ENCODE data around the gene ST3GAL3. TPM values are rescaled to one million over a fixed set of nuclear protein-coding genes. Genes with fewer than 3 reads are reported as not detected.

ST3GAL3 gene
- total RNA-seq, 1 experiment from 2014 or later, result 26.8 TPM

DNA sequence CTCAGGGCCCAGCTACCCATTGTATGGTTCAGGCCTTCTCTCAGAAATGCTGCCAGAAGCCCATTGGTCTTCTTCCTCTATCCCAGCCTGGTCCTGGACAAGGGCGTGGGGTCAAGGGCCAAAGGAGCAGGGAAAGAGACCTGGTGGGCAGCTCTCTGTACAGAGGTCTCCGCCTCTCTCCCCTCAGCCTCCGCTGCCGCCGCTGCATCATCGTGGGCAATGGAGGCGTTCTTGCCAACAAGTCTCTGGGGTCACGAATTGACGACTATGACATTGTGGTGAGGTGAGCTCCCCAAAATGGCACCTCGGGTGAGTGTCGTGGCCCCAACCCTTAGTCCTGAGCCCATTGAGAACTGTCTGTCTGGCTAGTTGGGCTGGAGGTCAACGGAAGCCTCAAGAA lies 191.6 kb downstream of the ST3GAL3 start:
- H3K36me3 ChIP-seq (ENCODE audit: insufficient read depth, low read length, poor library complexity, severe bottlenecking), result no peaks in the 10 kb centered on the region
- intact Hi-C loops (cut with micrococcal nuclease; ENCODE audit: unreplicated experiment), result no loop called here
- H3K4me1 ChIP-seq (ENCODE audit: insufficient read depth, low read length, poor library complexity, severe bottlenecking), result no peaks in the 10 kb centered on the region
- ChIA-PET CTCF (interaction anchor here (1.4 kb wide), 1 partner anchor 36 kb away, joined by 4 read pairs; no protein-coding TSS in a partner anchor), POLR2A (ENCODE audit: low non-redundant PET) (no interaction called here)
- H3K9me3 ChIP-seq (ENCODE audit: low read depth, low read length, poor library complexity, severe bottlenecking), result no peaks in the 10 kb centered on the region
- no peak for TF ChIP-seq EZH2 (IDR thresholded peaks at IDR 0.05; ENCODE audit: borderline replicate concordance, low read depth, low read length, poor library complexity, severe bottlenecking)
- TF ChIP-seq, protein P1, sequence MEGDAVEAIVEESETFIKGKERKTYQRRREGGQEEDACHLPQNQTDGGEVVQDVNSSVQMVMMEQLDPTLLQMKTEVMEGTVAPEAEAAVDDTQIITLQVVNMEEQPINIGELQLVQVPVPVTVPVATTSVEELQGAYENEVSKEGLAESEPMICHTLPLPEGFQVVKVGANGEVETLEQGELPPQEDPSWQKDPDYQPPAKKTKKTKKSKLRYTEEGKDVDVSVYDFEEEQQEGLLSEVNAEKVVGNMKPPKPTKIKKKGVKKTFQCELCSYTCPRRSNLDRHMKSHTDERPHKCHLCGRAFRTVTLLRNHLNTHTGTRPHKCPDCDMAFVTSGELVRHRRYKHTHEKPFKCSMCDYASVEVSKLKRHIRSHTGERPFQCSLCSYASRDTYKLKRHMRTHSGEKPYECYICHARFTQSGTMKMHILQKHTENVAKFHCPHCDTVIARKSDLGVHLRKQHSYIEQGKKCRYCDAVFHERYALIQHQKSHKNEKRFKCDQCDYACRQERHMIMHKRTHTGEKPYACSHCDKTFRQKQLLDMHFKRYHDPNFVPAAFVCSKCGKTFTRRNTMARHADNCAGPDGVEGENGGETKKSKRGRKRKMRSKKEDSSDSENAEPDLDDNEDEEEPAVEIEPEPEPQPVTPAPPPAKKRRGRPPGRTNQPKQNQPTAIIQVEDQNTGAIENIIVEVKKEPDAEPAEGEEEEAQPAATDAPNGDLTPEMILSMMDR (conservative IDR thresholded peaks at IDR 0.05; ENCODE audit: low read depth, low read length), result no peak
- no peak for DNase-seq (ENCODE audit: low spot score)
- H3K27ac ChIP-seq (ENCODE audit: low read depth, low read length, poor library complexity, severe bottlenecking), result no peak overlapping the region
- no TSS peak for BruUV-seq (replicated peaks)
- no peaks in the 10 kb centered on the region for H3K27me3 ChIP-seq (replicated peaks; ENCODE audit: insufficient read depth, low read depth, low read length, poor library complexity)
- no peak overlapping the region for H3K4me3 ChIP-seq (ENCODE audit: low read depth, low read length, poor library complexity, severe bottlenecking)

DNA sequence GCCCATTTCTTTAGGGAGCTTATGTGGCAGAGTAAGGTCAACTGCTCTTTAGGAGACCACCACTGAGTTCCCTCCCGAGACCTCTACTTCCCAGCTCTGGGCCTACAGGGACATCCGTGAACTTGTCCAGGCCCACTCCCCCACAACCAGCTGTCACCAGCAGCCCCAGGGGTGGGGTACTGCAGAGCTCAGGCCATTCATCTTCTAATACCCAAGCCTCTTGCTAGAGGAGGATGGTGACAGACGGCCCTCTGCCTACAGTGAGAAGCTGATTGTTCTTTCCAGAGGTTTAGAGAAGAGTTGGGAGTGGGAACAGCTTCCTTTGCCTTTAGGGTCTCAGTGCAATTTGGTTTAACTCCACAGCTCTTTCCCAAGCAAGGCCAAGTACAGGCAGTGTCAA lies 193.1 kb downstream of the ST3GAL3 start:
- POLR2A ChIA-PET (ENCODE audit: low non-redundant PET), result no interaction called here
- Histone ChIP-seq H3K27me3 (replicated peaks; ENCODE audit: insufficient read depth, low read depth, low read length, poor library complexity) (no peaks in the 10 kb centered on the region), H3K4me1 (ENCODE audit: insufficient read depth, low read length, poor library complexity, severe bottlenecking) (no peaks in the 10 kb centered on the region), H3K27ac (ENCODE audit: low read depth, low read length, poor library complexity, severe bottlenecking) (no peak overlapping the region), H3K36me3 (ENCODE audit: insufficient read depth, low read length, poor library complexity, severe bottlenecking) (no peaks in the 10 kb centered on the region), H3K9me3 (ENCODE audit: low read depth, low read length, poor library complexity, severe bottlenecking) (no peaks in the 10 kb centered on the region), H3K4me3 (ENCODE audit: low read depth, low read length, poor library complexity, severe bottlenecking) (no peak overlapping the region)
- CTCF ChIA-PET, result no interaction called here
- BruUV-seq (replicated peaks), result no TSS peak
- no peak for DNase-seq (ENCODE audit: low spot score)
- intact Hi-C loops (cut with micrococcal nuclease; ENCODE audit: unreplicated experiment), result no loop called here
- no peak for TF ChIP-seq EZH2 (IDR thresholded peaks at IDR 0.05; ENCODE audit: borderline replicate concordance, low read depth, low read length, poor library complexity, severe bottlenecking)
- TF ChIP-seq, protein P1 (conservative IDR thresholded peaks at IDR 0.05; ENCODE audit: low read depth, low read length), result no peak

DNA sequence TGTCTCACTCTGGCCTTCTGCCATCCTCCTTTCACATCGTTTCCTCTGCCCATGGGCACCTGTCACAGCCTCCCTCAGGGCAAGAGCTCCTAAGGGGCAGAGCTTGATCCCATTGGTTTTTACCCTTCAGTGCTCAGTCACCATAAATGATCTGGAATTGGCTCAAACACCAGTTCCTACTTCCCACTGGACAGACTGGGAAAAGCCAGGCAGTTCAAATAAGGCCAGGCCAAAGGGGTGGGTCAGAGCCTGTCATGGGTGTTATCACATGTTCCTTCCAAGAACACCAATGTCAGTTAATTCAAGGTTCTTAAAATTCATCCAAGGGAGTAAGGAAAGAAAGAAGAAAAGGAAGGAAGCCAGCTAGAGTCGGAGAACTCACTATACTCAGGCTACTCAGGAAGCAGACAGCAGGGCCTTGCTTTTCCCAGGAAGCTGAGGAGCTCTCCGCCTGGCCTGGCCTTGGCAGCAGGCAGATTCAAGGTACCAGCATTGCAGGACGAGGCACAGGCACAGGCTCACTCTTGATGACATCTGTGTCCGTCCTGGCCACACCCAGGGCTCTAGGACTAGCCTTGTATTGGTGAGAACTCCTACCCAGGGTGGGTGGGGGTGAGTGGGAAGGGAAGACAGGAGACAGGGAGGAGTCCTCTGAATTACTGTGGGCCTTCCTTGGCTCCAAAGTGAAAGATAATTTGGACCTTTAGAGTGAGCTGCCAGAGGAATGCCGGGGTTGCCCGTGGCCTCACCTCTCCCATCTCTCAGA lies 194.0 kb downstream of the ST3GAL3 start:
- no peaks in the 10 kb centered on the region for H3K9me3 ChIP-seq (ENCODE audit: low read depth, low read length, poor library complexity, severe bottlenecking)
- no peak overlapping the region for H3K27ac ChIP-seq (ENCODE audit: low read depth, low read length, poor library complexity, severe bottlenecking)
- CTCF ChIA-PET, result no interaction called here
- H3K4me1 ChIP-seq (ENCODE audit: insufficient read depth, low read length, poor library complexity, severe bottlenecking), result no peaks in the 10 kb centered on the region
- H3K4me3 ChIP-seq (ENCODE audit: low read depth, low read length, poor library complexity, severe bottlenecking), result no peak overlapping the region
- TF ChIP-seq, protein P1 (conservative IDR thresholded peaks at IDR 0.05; ENCODE audit: low read depth, low read length), result no peak
- no peak for TF ChIP-seq EZH2 (IDR thresholded peaks at IDR 0.05; ENCODE audit: borderline replicate concordance, low read depth, low read length, poor library complexity, severe bottlenecking)
- intact Hi-C loops (cut with micrococcal nuclease; ENCODE audit: unreplicated experiment), result no loop called here
- no peaks in the 10 kb centered on the region for H3K27me3 ChIP-seq (replicated peaks; ENCODE audit: insufficient read depth, low read depth, low read length, poor library complexity)
- POLR2A ChIA-PET (ENCODE audit: low non-redundant PET), result no interaction called here
- no TSS peak for BruUV-seq (replicated peaks)
- no peaks in the 10 kb centered on the region for H3K36me3 ChIP-seq (ENCODE audit: insufficient read depth, low read length, poor library complexity, severe bottlenecking)
- no peak for DNase-seq (ENCODE audit: low spot score)

Data from A673 (cell line).